H9 (cell line): ENCODE measurements around the gene STK11. TPM values are rescaled to one million over a fixed set of nuclear protein-coding genes. Genes with fewer than 3 reads are reported as not detected.
A peak's percentile ranks its signal among the peaks of the same experiment; 100 is the strongest.

Experiments used
- DNase-seq: peaks from one replicate; pipeline ENCODE4 v3.0.0-alpha.2; 2017
- H2AFZ ChIP-seq: one replicate; pipeline ENCODE4 v1.6.1; 2013; ENCODE audit warnings: mild to moderate bottlenecking, low read length, control low read depth, moderate library complexity
- H2AK5ac ChIP-seq: 2 replicates; pipeline ENCODE4 v1.6.1; 2013; ENCODE audit warnings: low read length, control low read depth, mixed read lengths; ENCODE audit not compliant: insufficient read length
- H2BK120ac ChIP-seq: one replicate; pipeline ENCODE4 v1.6.1; 2013; ENCODE audit warnings: low read depth, mild to moderate bottlenecking, low read length, control low read depth, inconsistent platforms; ENCODE audit not compliant: poor library complexity, severe bottlenecking
- H2BK12ac ChIP-seq: 2 replicates; pipeline ENCODE4 v1.6.1; 2013; ENCODE audit warnings: low read length, control low read depth, mixed read lengths, low read depth; ENCODE audit not compliant: insufficient read length
- H2BK15ac ChIP-seq: 2 replicates; pipeline ENCODE4 v1.6.1; 2013; ENCODE audit warnings: low read depth, low read length, control low read depth
- H2BK20ac ChIP-seq: one replicate; pipeline ENCODE4 v1.6.1; 2013; ENCODE audit warnings: low read depth, mild to moderate bottlenecking, low read length, control low read depth, inconsistent platforms; ENCODE audit not compliant: poor library complexity, severe bottlenecking
- H2BK5ac ChIP-seq: 2 replicates; pipeline ENCODE4 v1.6.1; 2013; ENCODE audit warnings: low read length, control low read depth, mixed read lengths; ENCODE audit not compliant: insufficient read length
- H3K14ac ChIP-seq: 2 replicates; pipeline ENCODE4 v1.6.1; 2013; ENCODE audit warnings: low read length, control low read depth; ENCODE audit not compliant: insufficient read depth
- H3K18ac ChIP-seq: 2 replicates; pipeline ENCODE4 v1.6.1; 2013; ENCODE audit warnings: low read depth, mild to moderate bottlenecking, mixed read lengths, low read length, control low read depth; ENCODE audit not compliant: insufficient read length
- H3K23ac ChIP-seq: 2 replicates; pipeline ENCODE4 v1.6.1; 2013; ENCODE audit warnings: low read length, control low read depth, mixed read lengths, low read depth; ENCODE audit not compliant: insufficient read length
- H3K23me2 ChIP-seq: 2 replicates; pipeline ENCODE4 v1.6.1; 2013; ENCODE audit warnings: low read depth, mild to moderate bottlenecking, mixed read lengths, low read length, control low read depth; ENCODE audit not compliant: insufficient read length, poor library complexity, severe bottlenecking
- H3K27ac ChIP-seq: 2 replicates; pipeline ENCODE4 v1.5.1; 2013; ENCODE audit warnings: low read length, control low read depth, mixed read lengths, low read depth; ENCODE audit not compliant: insufficient read length
- H3K27me3 ChIP-seq: 2 replicates; pipeline ENCODE4 v1.6.1; 2013; ENCODE audit warnings: low read length, control low read depth, inconsistent platforms; ENCODE audit not compliant: insufficient read depth
- H3K4ac ChIP-seq: 2 replicates; pipeline ENCODE4 v1.6.1; 2013; ENCODE audit warnings: low read depth, mild to moderate bottlenecking, control low read depth, inconsistent platforms, low read length, moderate library complexity
- H3K4me1 ChIP-seq: 2 replicates; pipeline ENCODE4 v1.6.1; 2013; ENCODE audit warnings: low read length, control low read depth, inconsistent platforms; ENCODE audit not compliant: insufficient read depth
- H3K4me2 ChIP-seq: 2 replicates; pipeline ENCODE4 v1.6.1; 2013; ENCODE audit warnings: low read length, control low read depth, mixed read lengths; ENCODE audit not compliant: insufficient read length, insufficient read depth
- H3K56ac ChIP-seq: 2 replicates; pipeline ENCODE4 v1.6.1; 2013; ENCODE audit warnings: low read depth, mild to moderate bottlenecking, mixed read lengths, low read length, control low read depth; ENCODE audit not compliant: insufficient read length
- H3K79me1 ChIP-seq: 2 replicates; pipeline ENCODE4 v1.6.1; 2013; ENCODE audit warnings: low read depth, mild to moderate bottlenecking, moderate library complexity, low read length, control low read depth, inconsistent platforms; ENCODE audit not compliant: insufficient read depth, poor library complexity, severe bottlenecking
- H3K79me2 ChIP-seq: 2 replicates; pipeline ENCODE4 v1.6.1; 2013; ENCODE audit warnings: low read length, control low read depth, inconsistent platforms; ENCODE audit not compliant: insufficient read depth
- H3K9ac ChIP-seq: 2 replicates; pipeline ENCODE4 v1.6.1; 2013; ENCODE audit warnings: low read length, control low read depth, mixed read lengths; ENCODE audit not compliant: insufficient read length; ENCODE audit errors: extremely low read depth
- H3K9me3 ChIP-seq: one replicate; pipeline ENCODE4 v1.6.1; 2013; ENCODE audit warnings: low read depth, low read length, inconsistent platforms; ENCODE audit not compliant: control insufficient read depth
- H3T11ph ChIP-seq: one replicate; pipeline ENCODE4 v1.6.1; 2013; ENCODE audit warnings: mild to moderate bottlenecking, low read length, control low read depth, inconsistent platforms
- H4K20me1 ChIP-seq: one replicate; pipeline ENCODE4 v1.6.1; 2013; ENCODE audit not compliant: control insufficient read depth, insufficient read length, insufficient read depth
- H4K5ac ChIP-seq: 2 replicates; pipeline ENCODE4 v1.6.1; 2013; ENCODE audit warnings: low read depth, mild to moderate bottlenecking, mixed read lengths, low read length, control low read depth; ENCODE audit not compliant: insufficient read length
- H4K8ac ChIP-seq: replicated peaks from 2 replicates; pipeline ENCODE4 v1.6.1; 2013; ENCODE audit warnings: low read length, control low read depth, mixed read lengths, low read depth; ENCODE audit not compliant: insufficient read length
- H4K91ac ChIP-seq: 2 replicates; pipeline ENCODE4 v1.6.1; 2013; ENCODE audit warnings: low read depth, mild to moderate bottlenecking, moderate library complexity, mixed read lengths, low read length, control low read depth; ENCODE audit not compliant: insufficient read length
- H3K27ac Mint-ChIP-seq, 3 experiments: 2 replicates in 2 of 3; 3 replicates in 1 of 3; pipeline ENCODE4 v1.8.0; 2020 to 2021; ENCODE audit warnings: mixed read lengths in 3 of 3, mild to moderate bottlenecking in 1 of 3, moderate library complexity in 1 of 3
- H3K27me3 Mint-ChIP-seq: 2 replicates; pipeline ENCODE4 v1.8.0; 2021; ENCODE audit warnings: low read depth, mild to moderate bottlenecking, moderate library complexity, mixed read lengths
- H3K36me3 Mint-ChIP-seq, 3 experiments: 2 replicates in 2 of 3; 3 replicates in 1 of 3; pipeline ENCODE4 v1.8.0; 2020 to 2021; ENCODE audit warnings: low read depth in 3 of 3, mixed read lengths in 3 of 3; ENCODE audit not compliant: insufficient read depth in 1 of 3
- H3K4me1 Mint-ChIP-seq, 2 experiments: 2 replicates each; pipeline ENCODE4 v1.8.0; 2020; ENCODE audit warnings: mixed read lengths in 2 of 2
- H3K4me3 Mint-ChIP-seq, 2 experiments: 2 replicates in 1 of 2; 3 replicates in 1 of 2; pipeline ENCODE4 v1.8.0; 2020 to 2021; ENCODE audit warnings: mild to moderate bottlenecking in 2 of 2, mixed read lengths in 2 of 2, moderate library complexity in 1 of 2
- H3K9me3 Mint-ChIP-seq, 2 experiments: 2 replicates in 1 of 2; 3 replicates in 1 of 2; pipeline ENCODE4 v1.8.0; 2020; ENCODE audit warnings: mild to moderate bottlenecking in 2 of 2, mixed read lengths in 2 of 2, moderate library complexity in 1 of 2
- CTCF ChIP-seq: fragments of 200-600 bp; sonication (generic); conservative IDR thresholded peaks from 3 replicates; pipeline ENCODE4 v1.8.0; 2021; ENCODE audit warnings: antibody characterized with exemption, mild to moderate bottlenecking
- WGBS: extraction: QIAGEN DNeasy Blood & Tissue Kit; methylation state at CpG from one replicate; pipeline ENCODE4 v1.1.7; 2013; ENCODE audit warnings: missing lambda C conversion rate, low lambda C conversion rate, mixed read lengths; ENCODE audit not compliant: insufficient read length; ENCODE audit errors: extremely low coverage; 5-methylcytosine and 5-hydroxymethylcytosine counted together
- total RNA-seq: library from RNA; stranded (reverse); gene quantifications from 2 replicates; pipeline ENCODE4 v1.2.1, GENCODE V29; 2021

STK11 gene
- total RNA-seq, 1 experiment from 2014 or later, result 74.3 TPM

GRCh38 chr19:1275260-1275975 is 69.8 kb downstream of the STK11 start, which contains the start of gene FAM174C:
FAM174C (plus strand) TSS chr19:1275530; CDS start chr19:1275550, 20 bp downstream.
- H3K4ac ChIP-seq, result no peak within 1 kb of the TSS
- no peak within 1 kb of the TSS for H2BK12ac ChIP-seq
- no peaks in the 10 kb centered on the region for H4K20me1 ChIP-seq
- H3K23ac ChIP-seq, result no peak within 1 kb of the TSS
- no peak within 1 kb of the TSS for H4K5ac ChIP-seq
- Mint-ChIP-seq H3K27ac (peak within 1 kb of the TSS; percentile 94 to 99 (median 95); a peak in 5 of 7 replicates), H3K9me3 (no peaks in the 10 kb centered on the region), H3K36me3 (peaks cover 34 to 74% (median 52%) of the 10 kb centered on the region in 3 experiments), H3K4me1 (peaks cover 36 to 42% of the 10 kb centered on the region in 2 experiments), H3K4me3 (peak within 1 kb of the TSS; percentile 71 to 87), H3K27me3 (no peaks in the 10 kb centered on the region; the same call in 1 of the 2 replicates)
- no peaks in the 10 kb centered on the region for H3K27me3 ChIP-seq
- no peak within 1 kb of the TSS for H2BK20ac ChIP-seq
- H3K4me1 ChIP-seq, result no peaks in the 10 kb centered on the region
- peak within 1 kb of the TSS; percentile 67 for H3K18ac ChIP-seq
- no peak within 1 kb of the TSS for H4K91ac ChIP-seq
- no peak within 1 kb of the TSS for H3T11ph ChIP-seq
- no CpG with 5 or more reads among the region's 98 CpGs for WGBS
- peak; percentile 97 for DNase-seq
- H3K56ac ChIP-seq, result no peak within 1 kb of the TSS
- no peak within 1 kb of the TSS for H2BK5ac ChIP-seq
- no peak within 1 kb of the TSS for H3K27ac ChIP-seq
- no peak within 1 kb of the TSS for H2AFZ ChIP-seq
- peak within 1 kb of the TSS; percentile 67 for H3K4me2 ChIP-seq
- H2BK120ac ChIP-seq, result no peak within 1 kb of the TSS
- peaks cover 9% of the 10 kb centered on the region for H3K23me2 ChIP-seq
- TF ChIP-seq CTCF, result no peak
- peak within 1 kb of the TSS; percentile 71 for H3K9ac ChIP-seq
- peak within 1 kb of the TSS; percentile 75 for H3K14ac ChIP-seq
- H2BK15ac ChIP-seq, result no peak within 1 kb of the TSS; the same call in 1 of the 2 replicates
- H3K79me2 ChIP-seq, result no peaks in the 10 kb centered on the region; the same call in 1 of the 2 replicates
- H4K8ac ChIP-seq, result no peak within 1 kb of the TSS
- H3K9me3 ChIP-seq, result no peaks in the 10 kb centered on the region
- H2AK5ac ChIP-seq, result no peak within 1 kb of the TSS
- H3K79me1 ChIP-seq, result peaks cover 9% of the 10 kb centered on the region
